ENCODE results near the gene ADGRG4.
"Not testable (repeated sequence)": the region's sequence is repeated elsewhere in the genome, so short reads cannot be mapped to it uniquely, and the experiment has no call there.

ADGRG4 gene

GRCh38 chrX:136300721-136301120 lies at the start of gene ADGRG4:
Gene ADGRG4, plus strand, starts transcription at chrX:136300963. Its CDS starts 7,815 bp downstream, at chrX:136308778.
- DNase-seq (ENCODE audit: low spot score); in situ Hi-C loops (cut with MboI; ENCODE audit: low pct_unique_long_range_greater_than_20kb, low sequenced_read_pairs, unreplicated experiment): not testable (repeated sequence)

- in situ Hi-C loops (cut with MboI; ENCODE audit: low pct_unique_long_range_greater_than_20kb, low sequenced_read_pairs, unreplicated experiment), result loop anchor here (25.0 kb wide), 1 partner anchor 214 kb away; no protein-coding TSS in a partner anchor
- TF ChIP-seq CTCF (IDR thresholded peaks at IDR 0.05; ENCODE audit: extremely low read depth, insufficient read depth, missing control alignments), result no peak
- peak; percentile 88 for DNase-seq (ENCODE audit: low spot score)
Observed at GRCh38 chrX:136251041-136251991, 49.4 kb upstream of the ADGRG4 start, which contains the start of gene MAP7D3. Gene MAP7D3, minus strand, starts transcription at chrX:136251400. Its CDS starts 42 bp downstream, at chrX:136251358.

- in situ Hi-C loops (cut with MboI; ENCODE audit: low pct_unique_long_range_greater_than_20kb, low sequenced_read_pairs, unreplicated experiment), result loop anchor here (25.0 kb wide), 1 partner anchor 218 kb away; no protein-coding TSS in a partner anchor
- TF ChIP-seq CTCF (IDR thresholded peaks at IDR 0.05; ENCODE audit: extremely low read depth, insufficient read depth, missing control alignments), result no peak
- DNase-seq (ENCODE audit: low spot score), result no peak
Observed at GRCh38 chrX:136255541-136255940, 45.2 kb upstream of the ADGRG4 start.

- in situ Hi-C loops (cut with MboI; ENCODE audit: low pct_unique_long_range_greater_than_20kb, low sequenced_read_pairs, unreplicated experiment), result loop anchor here (25.0 kb wide), 1 partner anchor 219 kb away; no protein-coding TSS in a partner anchor
- no peak for TF ChIP-seq CTCF (IDR thresholded peaks at IDR 0.05; ENCODE audit: extremely low read depth, insufficient read depth, missing control alignments)
- DNase-seq (ENCODE audit: low spot score), result no peak
Observed at GRCh38 chrX:136256026-136256425, 44.7 kb upstream of the ADGRG4 start.

GRCh38 chrX:136258951-136259350 lies 41.8 kb upstream of the ADGRG4 start:
- no peak for TF ChIP-seq CTCF (IDR thresholded peaks at IDR 0.05; ENCODE audit: extremely low read depth, insufficient read depth, missing control alignments)
- DNase-seq (ENCODE audit: low spot score), result no peak
- in situ Hi-C loops (cut with MboI; ENCODE audit: low pct_unique_long_range_greater_than_20kb, low sequenced_read_pairs, unreplicated experiment), result loop anchor here (25.0 kb wide), 1 partner anchor 222 kb away; no protein-coding TSS in a partner anchor

GRCh38 chrX:136259543-136259942 lies 41.2 kb upstream of the ADGRG4 start:
- in situ Hi-C loops (cut with MboI; ENCODE audit: low pct_unique_long_range_greater_than_20kb, low sequenced_read_pairs, unreplicated experiment), result loop anchor here (25.0 kb wide), 1 partner anchor 222 kb away; no protein-coding TSS in a partner anchor
- no peak for TF ChIP-seq CTCF (IDR thresholded peaks at IDR 0.05; ENCODE audit: extremely low read depth, insufficient read depth, missing control alignments)
- no peak for DNase-seq (ENCODE audit: low spot score)

- in situ Hi-C loops (cut with MboI; ENCODE audit: low pct_unique_long_range_greater_than_20kb, low sequenced_read_pairs, unreplicated experiment), result loop anchor here (10.0 to 25.0 kb wide), 2 partner anchors 223 to 444 kb away; no protein-coding TSS in a partner anchor
- no peak for TF ChIP-seq CTCF (IDR thresholded peaks at IDR 0.05; ENCODE audit: extremely low read depth, insufficient read depth, missing control alignments)
- no peak for DNase-seq (ENCODE audit: low spot score)
Observed at GRCh38 chrX:136260776-136261175, 40.0 kb upstream of the ADGRG4 start.
